Measurements from ENCODE around the gene SPACA1.
"Not testable (repeated sequence)": the region's sequence is repeated elsewhere in the genome, so short reads cannot be mapped to it uniquely, and the experiment has no call there.

Gene SPACA1

GRCh38 chr6:88047510-88048150 is at the start of gene SPACA1:
SPACA1 (plus strand) TSS chr6:88047841; CDS start chr6:88047906, 65 bp downstream.
- no peak for DNase-seq (ENCODE audit: low read depth)

- no peak for DNase-seq (ENCODE audit: low read depth)
These were observed 46.9 kb upstream of the SPACA1 start for GRCh38 chr6:88000713-88001112.

- DNase-seq (ENCODE audit: low read depth): not testable (repeated sequence)
These were observed 46.4 kb upstream of the SPACA1 start for GRCh38 chr6:88001279-88001678.

GRCh38 chr6:88004707-88005106 is 42.9 kb upstream of the SPACA1 start:
- DNase-seq (ENCODE audit: low read depth): no peak

GRCh38 chr6:88006557-88006956 is 41.1 kb upstream of the SPACA1 start:
- DNase-seq (ENCODE audit: low read depth): no peak

- DNase-seq (ENCODE audit: low read depth): no peak
These were observed 39.2 kb upstream of the SPACA1 start for GRCh38 chr6:88008411-88008810.

GRCh38 chr6:88008831-88009231 is 38.8 kb upstream of the SPACA1 start:
- no peak for DNase-seq (ENCODE audit: low read depth)

- DNase-seq (ENCODE audit: low read depth): no peak
These were observed 34.6 kb upstream of the SPACA1 start for GRCh38 chr6:88013015-88013414.

- DNase-seq (ENCODE audit: low read depth): no peak
These were observed 34.1 kb upstream of the SPACA1 start for GRCh38 chr6:88013554-88013953.

GRCh38 chr6:88020439-88020838 is 27.2 kb upstream of the SPACA1 start:
- no peak for DNase-seq (ENCODE audit: low read depth)

- DNase-seq (ENCODE audit: low read depth): no peak
These were observed 22.9 kb upstream of the SPACA1 start for GRCh38 chr6:88024696-88025095.

GRCh38 chr6:88031550-88031949 is 16.1 kb upstream of the SPACA1 start:
- DNase-seq (ENCODE audit: low read depth): no peak

- no peak for DNase-seq (ENCODE audit: low read depth)
These were observed 3.1 kb upstream of the SPACA1 start for GRCh38 chr6:88044530-88044929.

- DNase-seq (ENCODE audit: low read depth): no peak
These were observed 2.0 kb upstream of the SPACA1 start for GRCh38 chr6:88045521-88046136.

GRCh38 chr6:88048578-88048977 is 937 bp downstream of the SPACA1 start:
- DNase-seq (ENCODE audit: low read depth): no peak

- DNase-seq (ENCODE audit: low read depth): no peak
These were observed 2.6 kb downstream of the SPACA1 start for GRCh38 chr6:88050140-88050818.

GRCh38 chr6:88059191-88059590 is 11.6 kb downstream of the SPACA1 start:
- no peak for DNase-seq (ENCODE audit: low read depth)

GRCh38 chr6:88062376-88062775 is 14.7 kb downstream of the SPACA1 start:
- no peak for DNase-seq (ENCODE audit: low read depth)

- DNase-seq (ENCODE audit: low read depth): no peak
These were observed 24.8 kb downstream of the SPACA1 start for GRCh38 chr6:88072462-88072861.

GRCh38 chr6:88074791-88075190 is 27.1 kb downstream of the SPACA1 start:
- no peak for DNase-seq (ENCODE audit: low read depth)

- no peak for DNase-seq (ENCODE audit: low read depth)
These were observed 29.7 kb downstream of the SPACA1 start for GRCh38 chr6:88077305-88077704.

GRCh38 chr6:88086792-88087191 is 39.2 kb downstream of the SPACA1 start:
- DNase-seq (ENCODE audit: low read depth): no peak

- DNase-seq (ENCODE audit: low read depth): no peak
These were observed 42.1 kb downstream of the SPACA1 start for GRCh38 chr6:88089708-88090107.

All from amniotic epithelial cell (primary cell).